ENCODE data around the gene SLC41A3.

- TF ChIP-seq PHF8 (conservative IDR thresholded peaks at IDR 0.05; ENCODE audit: low read depth, low read length), result no peak
- TF ChIP-seq, protein P1, sequence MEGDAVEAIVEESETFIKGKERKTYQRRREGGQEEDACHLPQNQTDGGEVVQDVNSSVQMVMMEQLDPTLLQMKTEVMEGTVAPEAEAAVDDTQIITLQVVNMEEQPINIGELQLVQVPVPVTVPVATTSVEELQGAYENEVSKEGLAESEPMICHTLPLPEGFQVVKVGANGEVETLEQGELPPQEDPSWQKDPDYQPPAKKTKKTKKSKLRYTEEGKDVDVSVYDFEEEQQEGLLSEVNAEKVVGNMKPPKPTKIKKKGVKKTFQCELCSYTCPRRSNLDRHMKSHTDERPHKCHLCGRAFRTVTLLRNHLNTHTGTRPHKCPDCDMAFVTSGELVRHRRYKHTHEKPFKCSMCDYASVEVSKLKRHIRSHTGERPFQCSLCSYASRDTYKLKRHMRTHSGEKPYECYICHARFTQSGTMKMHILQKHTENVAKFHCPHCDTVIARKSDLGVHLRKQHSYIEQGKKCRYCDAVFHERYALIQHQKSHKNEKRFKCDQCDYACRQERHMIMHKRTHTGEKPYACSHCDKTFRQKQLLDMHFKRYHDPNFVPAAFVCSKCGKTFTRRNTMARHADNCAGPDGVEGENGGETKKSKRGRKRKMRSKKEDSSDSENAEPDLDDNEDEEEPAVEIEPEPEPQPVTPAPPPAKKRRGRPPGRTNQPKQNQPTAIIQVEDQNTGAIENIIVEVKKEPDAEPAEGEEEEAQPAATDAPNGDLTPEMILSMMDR (IDR thresholded peaks at IDR 0.05; ENCODE audit: control extremely low read depth in 1 of 3, insufficient read depth in 1 of 3, low read depth in 1 of 3, low read length in 3 of 3), result no peak
- TF ChIP-seq TAF1 (IDR thresholded peaks at IDR 0.05; ENCODE audit: low read depth, low read length), result no peak
- TF ChIP-seq GABPA (IDR thresholded peaks at IDR 0.05; ENCODE audit: borderline replicate concordance, insufficient read depth, low read length), result no peak
- no peak for TF ChIP-seq RAD21 (IDR thresholded peaks at IDR 0.05 in 1 of 2, conservative IDR thresholded peaks at IDR 0.05 in 1 of 2; ENCODE audit: low read depth in 2 of 2, low read length in 2 of 2)
- TF ChIP-seq ATF3 (IDR thresholded peaks at IDR 0.05; ENCODE audit: insufficient read depth, low read depth, low read length), result no peak
- TF ChIP-seq, protein P2, sequence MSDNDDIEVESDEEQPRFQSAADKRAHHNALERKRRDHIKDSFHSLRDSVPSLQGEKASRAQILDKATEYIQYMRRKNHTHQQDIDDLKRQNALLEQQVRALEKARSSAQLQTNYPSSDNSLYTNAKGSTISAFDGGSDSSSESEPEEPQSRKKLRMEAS (IDR thresholded peaks at IDR 0.05), result no peak
- TF ChIP-seq ZNF274 (IDR thresholded peaks at IDR 0.05; ENCODE audit: borderline replicate concordance, extremely low read depth, low read length), result no peak
- no peak for TF ChIP-seq KDM1A (IDR thresholded peaks at IDR 0.05; ENCODE audit: borderline replicate concordance, low read length)
- TF ChIP-seq JUN (IDR thresholded peaks at IDR 0.05; ENCODE audit: low read depth, low read length), result no peak
- no peak for TF ChIP-seq CREB1 (IDR thresholded peaks at IDR 0.05)
- no peak for TF ChIP-seq SIN3A (conservative IDR thresholded peaks at IDR 0.05 in 1 of 2, IDR thresholded peaks at IDR 0.05 in 1 of 2; ENCODE audit: low read depth in 1 of 2, low read length in 2 of 2)
Measured at GRCh38 chr3:126110431-126111125, 26.7 kb upstream of the SLC41A3 start.
